ENCODE measurements around the gene TBC1D5.

DNA sequence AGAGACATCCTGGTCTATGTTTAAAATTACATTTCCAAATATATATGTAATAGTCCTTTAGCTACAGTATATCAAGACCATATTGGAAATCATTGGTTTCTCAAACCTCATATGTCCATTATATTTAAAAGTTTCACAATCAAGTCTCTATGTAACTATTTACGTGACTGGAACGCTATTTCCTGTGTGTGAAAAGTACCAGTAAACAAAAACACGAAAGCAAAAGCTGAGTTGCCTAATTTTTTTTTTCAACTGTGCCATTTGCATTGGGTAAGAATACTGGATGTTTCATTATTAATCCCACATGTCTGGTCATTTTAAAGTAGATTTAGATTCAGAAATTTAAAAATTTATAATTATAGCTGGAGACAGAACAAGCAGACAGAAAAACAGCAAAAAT lies 381.4 kb downstream of the TBC1D5 start:
- TF ChIP-seq, protein P1, sequence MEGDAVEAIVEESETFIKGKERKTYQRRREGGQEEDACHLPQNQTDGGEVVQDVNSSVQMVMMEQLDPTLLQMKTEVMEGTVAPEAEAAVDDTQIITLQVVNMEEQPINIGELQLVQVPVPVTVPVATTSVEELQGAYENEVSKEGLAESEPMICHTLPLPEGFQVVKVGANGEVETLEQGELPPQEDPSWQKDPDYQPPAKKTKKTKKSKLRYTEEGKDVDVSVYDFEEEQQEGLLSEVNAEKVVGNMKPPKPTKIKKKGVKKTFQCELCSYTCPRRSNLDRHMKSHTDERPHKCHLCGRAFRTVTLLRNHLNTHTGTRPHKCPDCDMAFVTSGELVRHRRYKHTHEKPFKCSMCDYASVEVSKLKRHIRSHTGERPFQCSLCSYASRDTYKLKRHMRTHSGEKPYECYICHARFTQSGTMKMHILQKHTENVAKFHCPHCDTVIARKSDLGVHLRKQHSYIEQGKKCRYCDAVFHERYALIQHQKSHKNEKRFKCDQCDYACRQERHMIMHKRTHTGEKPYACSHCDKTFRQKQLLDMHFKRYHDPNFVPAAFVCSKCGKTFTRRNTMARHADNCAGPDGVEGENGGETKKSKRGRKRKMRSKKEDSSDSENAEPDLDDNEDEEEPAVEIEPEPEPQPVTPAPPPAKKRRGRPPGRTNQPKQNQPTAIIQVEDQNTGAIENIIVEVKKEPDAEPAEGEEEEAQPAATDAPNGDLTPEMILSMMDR (IDR thresholded peaks at IDR 0.05 in 8 of 11, conservative IDR thresholded peaks at IDR 0.05 in 3 of 11) = no peak
- no peak for TF ChIP-seq POLR2AphosphoS5 (IDR thresholded peaks at IDR 0.05)
